Measurements from ENCODE around the gene C17orf100. TPM values are rescaled to one million over a fixed set of nuclear protein-coding genes. Genes with fewer than 3 reads are reported as not detected.

C17orf100 gene
- total RNA-seq, 4 donors from 2014 or later = 0.85 to 2.0 TPM; not detected in 2

DNA sequence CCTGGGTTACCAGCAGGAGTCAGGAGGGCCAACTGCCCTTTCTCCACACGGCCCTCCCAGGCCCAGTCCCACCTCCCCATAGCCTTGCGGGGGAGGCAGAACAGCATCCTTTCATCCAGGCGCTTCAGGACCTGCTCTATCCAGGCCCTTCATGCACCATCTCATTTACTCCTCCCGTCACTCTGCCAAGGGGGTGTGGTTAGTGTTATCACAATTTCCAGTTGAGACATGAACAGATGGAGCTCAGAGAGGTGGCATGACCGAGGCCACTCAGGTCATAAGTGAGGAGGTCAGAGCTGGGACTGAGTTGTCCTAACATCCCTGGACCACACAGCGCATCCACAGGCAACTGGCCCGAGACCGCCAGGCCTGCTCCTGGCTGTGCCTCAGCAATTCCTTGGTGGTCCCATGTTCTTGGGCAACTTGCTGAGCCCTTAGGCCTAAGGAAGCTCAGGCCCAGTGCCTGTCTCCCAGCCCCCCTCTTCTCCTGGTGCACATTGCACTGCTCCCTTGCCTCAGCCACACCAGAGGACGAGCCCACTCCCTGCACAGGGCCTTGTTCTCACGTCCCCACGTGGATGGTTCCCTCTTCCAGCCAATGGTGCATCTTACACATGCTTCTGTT is 23.8 kb downstream of the C17orf100 start:
- TF ChIP-seq, protein P1, sequence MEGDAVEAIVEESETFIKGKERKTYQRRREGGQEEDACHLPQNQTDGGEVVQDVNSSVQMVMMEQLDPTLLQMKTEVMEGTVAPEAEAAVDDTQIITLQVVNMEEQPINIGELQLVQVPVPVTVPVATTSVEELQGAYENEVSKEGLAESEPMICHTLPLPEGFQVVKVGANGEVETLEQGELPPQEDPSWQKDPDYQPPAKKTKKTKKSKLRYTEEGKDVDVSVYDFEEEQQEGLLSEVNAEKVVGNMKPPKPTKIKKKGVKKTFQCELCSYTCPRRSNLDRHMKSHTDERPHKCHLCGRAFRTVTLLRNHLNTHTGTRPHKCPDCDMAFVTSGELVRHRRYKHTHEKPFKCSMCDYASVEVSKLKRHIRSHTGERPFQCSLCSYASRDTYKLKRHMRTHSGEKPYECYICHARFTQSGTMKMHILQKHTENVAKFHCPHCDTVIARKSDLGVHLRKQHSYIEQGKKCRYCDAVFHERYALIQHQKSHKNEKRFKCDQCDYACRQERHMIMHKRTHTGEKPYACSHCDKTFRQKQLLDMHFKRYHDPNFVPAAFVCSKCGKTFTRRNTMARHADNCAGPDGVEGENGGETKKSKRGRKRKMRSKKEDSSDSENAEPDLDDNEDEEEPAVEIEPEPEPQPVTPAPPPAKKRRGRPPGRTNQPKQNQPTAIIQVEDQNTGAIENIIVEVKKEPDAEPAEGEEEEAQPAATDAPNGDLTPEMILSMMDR (IDR thresholded peaks at IDR 0.05; ENCODE audit: low read depth) = no peak

DNA sequence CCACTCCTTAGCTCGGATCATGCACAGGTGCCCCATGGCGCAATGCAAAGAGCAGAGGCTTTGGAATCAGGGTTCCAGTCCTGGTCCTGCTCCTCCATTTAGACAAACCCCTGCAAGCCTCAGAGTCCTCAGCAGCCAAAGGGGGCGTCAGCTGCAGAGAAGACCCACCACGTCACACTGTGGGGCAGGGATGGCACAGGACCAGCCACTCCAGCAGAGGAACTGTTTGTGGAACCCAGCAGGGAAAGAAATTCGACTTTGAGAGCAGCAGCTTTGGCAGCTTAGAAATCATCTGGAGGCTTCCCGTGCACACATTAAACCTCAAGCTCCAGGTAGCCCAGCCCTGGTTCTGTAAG is 25.2 kb downstream of the C17orf100 start:
- TF ChIP-seq, protein P1 (IDR thresholded peaks at IDR 0.05; ENCODE audit: low read depth) = no peak

DNA sequence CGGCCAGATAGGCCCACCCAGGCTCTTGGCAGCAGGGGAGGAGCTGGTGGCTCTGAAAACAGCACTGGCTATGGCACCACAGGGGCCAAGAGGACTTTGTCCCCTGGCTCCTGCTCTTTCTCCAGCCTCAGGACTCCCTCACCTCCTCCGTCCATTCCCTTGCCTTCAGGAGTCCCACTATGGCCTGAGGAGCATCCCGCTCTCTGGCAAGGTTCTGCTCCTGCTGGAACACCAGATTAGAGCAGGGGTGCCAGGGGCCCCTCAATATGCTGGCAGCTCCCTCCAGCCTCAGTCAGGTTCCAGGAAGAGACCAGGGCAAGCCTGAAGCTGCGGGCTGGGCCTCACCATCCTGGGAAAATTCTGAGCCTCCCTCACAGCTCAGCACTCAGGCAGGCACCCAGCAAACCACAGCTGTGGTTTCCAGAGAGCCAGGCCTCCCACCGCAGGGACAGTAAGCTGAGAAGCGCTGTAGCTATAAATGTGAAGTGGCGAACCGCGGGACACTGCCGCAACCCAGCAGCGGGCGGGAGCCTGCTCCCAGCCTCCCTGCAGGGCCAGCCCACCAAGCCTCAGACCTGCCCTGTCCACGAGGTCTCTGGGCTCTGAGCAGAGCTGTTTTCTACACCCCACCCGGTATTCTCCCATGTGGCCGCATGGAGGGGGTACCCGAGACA is 25.7 kb downstream of the C17orf100 start:
- TF ChIP-seq, protein P1 (IDR thresholded peaks at IDR 0.05; ENCODE audit: low read depth) = no peak

DNA sequence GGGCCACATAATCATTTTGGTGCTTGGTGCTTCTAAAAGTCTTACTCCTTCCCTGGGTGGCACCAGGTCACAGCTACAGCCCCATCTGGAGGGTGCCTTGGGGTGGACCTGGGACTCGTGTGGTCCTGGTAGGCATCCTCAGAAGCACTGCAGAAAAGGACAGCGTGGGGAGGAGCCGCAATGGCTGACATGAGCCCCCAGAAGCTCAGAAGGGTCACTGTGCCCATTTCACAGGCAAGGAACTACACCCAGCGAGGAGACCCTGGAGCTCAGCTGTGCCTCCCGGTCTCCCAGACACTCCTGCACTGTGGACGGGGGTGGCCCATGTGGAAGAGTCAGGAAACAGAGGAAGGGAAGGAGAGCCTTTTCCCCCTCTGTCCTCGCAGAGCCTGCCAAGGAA is 26.4 kb downstream of the C17orf100 start:
- TF ChIP-seq, protein P1 (IDR thresholded peaks at IDR 0.05; ENCODE audit: low read depth) = no peak

DNA sequence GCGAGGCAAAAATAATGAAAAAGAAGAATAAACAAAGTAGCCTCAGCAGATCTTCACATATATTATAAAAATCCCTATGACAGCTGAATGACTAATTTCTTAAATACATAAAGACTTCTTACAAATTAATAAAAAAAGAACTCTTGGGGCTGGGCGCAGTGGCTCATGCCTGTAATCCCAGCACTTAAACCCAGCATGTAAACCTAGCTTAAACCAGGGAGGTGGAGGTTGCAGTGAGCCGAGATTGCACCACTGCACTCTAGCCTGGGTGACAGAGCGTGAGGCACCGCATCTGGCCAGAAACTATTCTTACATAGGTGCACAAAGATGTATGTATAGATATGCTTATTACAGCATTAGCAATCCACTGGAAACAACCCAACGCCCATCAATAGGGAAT is 27.7 kb downstream of the C17orf100 start:
- TF ChIP-seq, protein P1 (IDR thresholded peaks at IDR 0.05; ENCODE audit: low read depth) = no peak

DNA sequence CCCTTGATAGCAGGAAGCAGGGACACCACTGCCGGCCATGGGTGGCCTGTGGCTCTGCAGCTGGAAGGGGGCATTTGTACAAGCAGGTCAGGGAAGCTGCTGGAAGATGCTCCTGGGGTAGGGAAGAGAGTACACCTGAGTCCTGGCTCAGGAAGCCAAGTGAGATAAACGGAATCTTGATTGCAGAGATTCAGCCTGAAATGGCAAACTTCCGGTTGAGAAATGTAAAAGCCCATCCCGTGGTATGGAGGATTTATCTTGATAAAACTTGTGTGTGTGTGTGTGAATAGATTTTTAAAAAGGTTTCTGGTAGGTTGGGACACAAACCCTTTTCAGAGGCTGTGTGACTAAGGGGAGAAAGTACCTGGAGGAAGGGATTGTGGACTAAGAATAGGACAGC is 29.6 kb downstream of the C17orf100 start:
- TF ChIP-seq, protein P1 (IDR thresholded peaks at IDR 0.05; ENCODE audit: low read depth) = no peak

DNA sequence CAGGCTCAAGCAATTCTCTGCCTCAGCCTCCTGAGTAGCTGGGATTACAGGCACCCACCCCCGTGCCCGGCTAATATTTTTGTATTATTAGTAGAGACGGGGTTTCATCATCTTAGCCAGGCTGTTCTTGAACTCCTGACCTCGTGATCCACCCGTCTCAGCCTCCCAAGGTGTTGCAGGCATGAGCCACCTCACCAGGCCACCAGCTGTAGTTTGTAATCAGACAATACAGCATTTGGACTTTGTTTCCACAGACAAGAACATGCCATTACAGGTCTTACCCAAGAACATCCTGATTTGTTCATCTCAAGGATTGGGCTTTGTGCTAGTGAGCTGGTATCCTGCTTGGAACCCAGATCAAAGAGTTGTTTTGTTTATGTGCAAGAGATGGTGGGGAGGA is 30.1 kb downstream of the C17orf100 start:
- TF ChIP-seq, protein P1 (IDR thresholded peaks at IDR 0.05; ENCODE audit: low read depth) = no peak

All from subcutaneous adipose tissue (tissue), 4 donors.